Activated CD8-positive, alpha-beta memory T cell treated with anti-CD3 and anti-CD28 coated beads, Interleukin-2, amount 50 U/mL, for 1 hour (primary cell): ENCODE results near the gene DOK7.
"Not testable (repeated sequence)": the region's sequence is repeated elsewhere in the genome, so short reads cannot be mapped to it uniquely, and the experiment has no call there.

ENCODE experiments used
- DNase-seq: peaks from one replicate; pipeline ENCODE4 v3.0.0-alpha.2; 2020; ENCODE audit errors: extremely low read depth

The DOK7 gene

GRCh38 chr4:3502941-3503936 is 40.1 kb downstream of the DOK7 start:
- no peak for DNase-seq

DNA sequence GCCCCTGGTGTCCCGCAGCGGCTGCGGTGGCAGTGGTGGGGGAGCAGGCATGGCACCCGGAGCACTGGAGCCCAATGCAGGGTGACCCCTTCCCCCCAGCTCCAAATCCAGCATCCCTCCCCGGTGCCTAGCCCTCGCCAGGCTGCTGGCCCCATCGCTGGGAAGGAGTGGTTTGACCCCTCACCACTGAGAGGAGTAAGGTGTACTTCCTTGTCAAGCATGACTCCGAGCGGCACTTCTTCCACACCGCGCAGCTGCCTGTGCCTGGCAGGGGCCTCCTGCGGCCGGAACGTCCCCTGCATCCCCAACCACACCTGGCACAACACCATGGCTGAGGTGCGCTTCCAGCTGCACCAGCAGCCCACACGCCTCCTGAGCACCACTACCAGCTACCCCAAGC is 42.1 kb downstream of the DOK7 start:
- DNase-seq: no peak

DNA sequence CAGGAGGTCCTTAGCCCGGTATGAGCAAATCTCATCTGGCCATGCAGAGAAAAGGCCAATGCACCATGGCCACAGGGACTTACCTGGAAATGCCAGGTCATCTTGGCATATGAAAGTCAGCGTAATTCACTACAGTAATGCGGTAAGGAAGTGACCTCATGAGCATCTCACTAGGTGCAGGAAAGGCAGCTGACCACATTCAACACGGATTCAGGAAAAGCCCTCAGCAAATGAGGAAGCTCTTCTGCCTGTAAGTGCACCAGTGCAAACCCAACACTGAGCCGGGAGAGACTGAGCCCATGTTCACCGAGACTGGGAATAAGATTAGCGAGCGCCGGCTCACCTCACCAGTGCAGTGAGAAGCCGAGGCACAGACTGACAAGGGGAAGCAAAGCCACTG is 45.4 kb downstream of the DOK7 start:
- DNase-seq: no peak

- no peak for DNase-seq
Measured at GRCh38 chr4:3510481-3510880, 47.4 kb downstream of the DOK7 start.

- DNase-seq: no peak
Measured at GRCh38 chr4:3511187-3511586, 48.1 kb downstream of the DOK7 start.

- DNase-seq: not testable (repeated sequence)
Measured at GRCh38 chr4:3511601-3512000, 48.5 kb downstream of the DOK7 start.

GRCh38 chr4:3512279-3512678 is 49.2 kb downstream of the DOK7 start:
- no peak for DNase-seq

- DNase-seq: no peak
Measured at GRCh38 chr4:3512719-3513118, 49.6 kb downstream of the DOK7 start.

GRCh38 chr4:3513807-3514206 is 50.7 kb downstream of the DOK7 start:
- DNase-seq: no peak

- DNase-seq: no peak
Measured at GRCh38 chr4:3514221-3514780, 51.2 kb downstream of the DOK7 start.

DNA sequence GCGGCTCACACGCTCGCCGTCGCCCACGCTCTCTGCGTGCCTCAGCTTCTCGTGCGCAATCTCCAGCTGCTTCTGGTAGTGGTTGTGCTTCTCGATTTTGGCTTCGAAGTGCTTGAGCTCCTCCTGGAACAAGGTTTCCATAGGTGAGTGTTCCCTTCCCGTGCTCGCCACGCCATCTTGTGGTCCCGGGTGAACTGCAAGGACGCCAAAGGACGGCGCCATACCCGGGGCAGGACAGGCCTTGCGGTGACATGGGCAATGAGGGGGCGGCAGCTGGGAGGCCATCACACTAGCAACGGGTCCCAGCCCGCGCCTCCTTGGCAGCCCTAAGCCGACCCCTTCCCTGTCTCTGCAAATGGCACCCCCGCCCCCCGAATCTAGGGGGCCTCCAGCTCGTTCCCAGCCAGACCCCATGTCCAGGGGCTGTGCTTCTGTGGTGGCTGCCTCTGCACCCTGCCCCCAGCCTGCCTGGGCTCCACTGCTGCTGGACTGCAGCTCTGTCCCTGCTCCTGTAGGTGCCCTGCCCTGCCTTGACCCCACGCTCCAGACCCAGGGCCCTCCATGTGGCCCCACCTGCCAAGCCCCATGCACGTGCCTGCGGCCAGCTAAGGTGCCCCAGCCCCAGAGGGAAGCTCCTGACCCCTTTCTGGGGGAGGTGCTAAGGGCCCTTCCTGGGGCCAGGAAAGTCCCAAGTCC is 51.8 kb downstream of the DOK7 start:
- no peak for DNase-seq

- no peak for DNase-seq
Measured at GRCh38 chr4:3515646-3516045, 52.5 kb downstream of the DOK7 start.

GRCh38 chr4:3516061-3516835 is 53.1 kb downstream of the DOK7 start:
- DNase-seq: no peak

- no peak for DNase-seq
Measured at GRCh38 chr4:3516836-3517730, 54.0 kb downstream of the DOK7 start.

DNA sequence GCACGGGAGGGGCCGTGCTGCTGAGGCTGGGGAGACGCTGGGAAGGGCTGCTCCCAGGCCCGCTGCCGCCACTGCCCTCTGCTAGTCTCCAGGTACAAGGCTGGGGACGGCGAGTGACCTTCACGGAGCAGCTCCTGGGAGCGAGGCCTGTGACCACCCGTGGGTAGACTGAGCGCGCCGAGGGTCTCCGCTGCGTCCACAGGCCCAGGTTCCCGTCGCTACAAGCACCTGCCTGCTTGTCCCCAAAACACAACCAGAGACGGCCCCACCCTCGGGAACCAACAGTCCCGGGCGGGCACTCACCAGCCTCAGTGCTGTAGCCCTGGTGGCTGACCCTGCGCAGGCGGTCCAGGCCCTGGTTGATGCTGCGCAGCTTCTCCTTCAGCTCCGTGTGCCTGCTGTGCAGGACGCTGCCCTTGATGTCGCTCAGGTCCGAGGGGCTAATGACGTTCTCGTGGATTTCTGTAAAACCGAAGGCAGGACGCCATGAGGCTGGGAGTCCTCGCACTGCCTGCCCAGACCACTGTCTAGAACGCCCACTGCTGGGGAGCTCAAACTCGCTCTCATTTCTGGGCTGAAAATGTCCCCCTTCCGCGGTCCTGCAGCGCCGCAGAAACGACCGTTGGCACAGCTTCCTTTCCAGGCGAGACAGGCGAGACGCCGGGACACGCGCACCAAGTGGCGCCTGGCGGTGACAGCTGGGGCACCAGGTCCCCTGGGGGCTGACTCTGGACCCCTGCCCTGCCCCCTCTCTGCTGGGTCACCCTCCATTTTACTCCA is 54.8 kb downstream of the DOK7 start:
- DNase-seq: no peak

- DNase-seq: no peak
Measured at GRCh38 chr4:3518511-3518880, 55.4 kb downstream of the DOK7 start.

DNA sequence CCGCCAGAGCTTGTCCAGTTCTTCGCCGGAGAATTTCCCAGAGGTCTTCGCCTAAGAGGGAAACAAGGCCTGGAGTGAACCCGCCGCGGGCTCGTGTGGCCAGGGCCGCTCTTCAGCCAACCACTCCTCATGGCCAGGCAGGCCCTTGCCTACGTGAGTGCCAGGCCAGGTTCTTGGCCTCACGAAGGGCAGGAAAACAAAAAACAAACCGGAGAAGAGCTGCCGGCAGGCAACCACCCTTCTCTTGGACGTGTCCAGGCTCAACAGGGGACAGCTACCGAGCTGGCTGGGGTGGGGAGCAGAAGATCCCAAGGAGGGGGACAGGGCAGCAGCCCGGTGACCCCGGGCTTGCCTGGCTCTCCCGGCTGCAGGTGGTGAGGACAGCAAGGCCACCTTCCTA is 55.8 kb downstream of the DOK7 start:
- DNase-seq: no peak

DNA sequence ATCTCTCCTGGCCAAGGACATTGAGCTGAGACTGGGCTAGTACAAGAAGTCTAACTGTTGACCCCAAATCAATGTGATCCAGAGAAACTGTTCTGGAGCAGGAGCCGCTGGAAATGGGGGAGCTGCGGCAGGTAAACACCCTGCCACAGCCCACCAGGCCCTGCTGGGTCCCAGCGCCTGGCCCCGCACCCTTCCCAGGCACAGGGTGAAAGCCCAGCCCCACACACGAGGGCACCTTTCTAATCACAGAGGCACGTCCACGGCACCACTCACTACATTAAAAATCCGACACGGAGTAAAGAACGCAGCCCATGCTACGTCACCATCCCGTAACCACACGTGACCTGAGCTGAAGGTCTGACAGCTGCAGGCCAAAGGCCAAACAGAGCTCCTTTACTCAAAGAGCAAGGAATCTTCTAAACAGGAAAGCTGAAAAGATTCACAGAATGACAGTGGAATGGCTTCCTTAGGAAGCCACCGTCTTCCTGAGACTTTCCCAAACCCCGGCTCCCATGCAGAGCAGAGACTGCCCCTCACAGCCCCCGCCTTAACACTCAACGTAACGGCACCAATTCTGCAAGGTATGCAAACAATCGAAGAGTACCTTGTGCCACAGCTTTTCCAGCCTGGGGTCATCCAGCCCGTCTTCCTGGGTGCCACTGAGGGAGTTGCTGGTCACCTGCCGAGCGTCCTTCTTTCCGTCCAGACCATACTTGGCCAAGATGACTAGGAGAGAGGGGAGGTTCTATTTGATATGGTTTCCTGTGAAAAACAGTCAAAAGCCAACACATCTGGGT is 56.6 kb downstream of the DOK7 start:
- DNase-seq: no peak

- DNase-seq: no peak
Measured at GRCh38 chr4:3520276-3520675, 57.2 kb downstream of the DOK7 start.
